Right lobe of liver (tissue), 4 donors: ENCODE measurements around the gene RHOBTB1.

Experiments
- CTCF ChIP-seq, 4 donors: fragments of 200-600 bp in 3 of 4; fragments of 450-650 bp in 1 of 4; IDR thresholded peaks; one replicate each; pipeline versions ENCODE4 v1.5.1 to v1.8.0; 2016 to 2022; ENCODE audit warnings: antibody characterized with exemption in 4 of 4, mild to moderate bottlenecking in 2 of 4
- POLR2A ChIP-seq: fragments of 450-650 bp; IDR thresholded peaks from one replicate; pipeline ENCODE4 v1.6.1; 2017; ENCODE audit warnings: antibody characterized with exemption, mild to moderate bottlenecking
- donor health status: DM: no; HTN: no; CAD: no.
- donor health status: DM: no; HTN: no; CAD: no.
- donor health status: DM: no; HTN: yes; CAD: no.

- TF ChIP-seq POLR2A (no peak), CTCF (IDR thresholded peaks at IDR 0.05) (no peak)
Observed at GRCh38 chr10:60992636-60993035, 48.7 kb upstream of the RHOBTB1 start.
